Esophagus mucosa (tissue), 1 donor: ENCODE data around the gene A2M. TPM values are rescaled to one million over a fixed set of nuclear protein-coding genes. Genes with fewer than 3 reads are reported as not detected.
"Not testable (repeated sequence)": the region's sequence is repeated elsewhere in the genome, so short reads cannot be mapped to it uniquely, and the experiment has no call there.

Experiments
- ATAC-seq: fragments of 200-7000 bp; cut with Tn5 transposase; one replicate; pipeline ENCODE4 v1.9.1; 2020
- total RNA-seq: library from RNA; stranded (reverse); gene quantifications from one replicate; pipeline ENCODE4 v1.2.4, GENCODE V29; 2023
- donor health status: DM: yes; HTN: yes; CAD: no.

Gene A2M
- 86.9 TPM for total RNA-seq

DNA sequence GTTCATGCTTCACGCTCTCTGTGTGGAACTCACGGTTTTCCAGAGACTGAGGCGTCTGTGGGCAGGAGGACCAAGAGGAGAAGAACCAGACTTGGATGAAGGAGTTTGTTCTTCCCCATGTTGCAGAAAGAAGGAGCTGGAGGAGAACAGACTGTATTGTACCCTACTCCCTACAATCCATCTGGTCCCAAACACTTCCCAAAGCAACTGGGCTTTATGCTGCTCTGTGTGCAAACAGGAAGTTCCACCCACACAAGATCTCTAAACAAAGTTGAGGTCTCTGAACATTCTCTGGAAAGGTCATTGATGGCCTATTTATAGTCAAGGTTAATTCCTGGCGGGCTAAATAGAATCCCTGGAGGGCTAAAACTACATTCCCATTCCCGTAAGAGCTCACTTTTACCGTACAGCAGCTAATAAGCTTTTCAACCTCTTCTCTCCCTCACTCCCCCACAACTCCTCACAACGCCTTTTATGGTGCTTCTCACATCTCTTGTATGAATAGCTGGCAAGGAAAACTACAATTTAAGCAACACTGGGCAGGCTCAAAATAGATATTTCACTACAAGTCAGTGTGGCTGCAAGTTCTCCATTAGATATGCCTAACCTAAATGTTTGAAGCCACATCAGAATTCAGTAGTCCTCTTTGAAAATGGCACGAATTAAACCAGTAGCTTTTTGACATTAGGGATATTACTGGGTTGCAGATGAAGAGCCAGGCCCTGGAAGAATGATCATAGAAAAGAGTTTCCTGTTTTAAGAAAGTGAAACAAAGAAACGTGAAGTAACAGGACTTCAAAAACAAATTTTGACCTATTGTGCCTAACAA is at the start of gene A2M:
Gene A2M, minus strand, starts transcription at position 189 of the 829 bp plus-strand sequence. Its CDS starts 70 bp downstream, at position 119.
- peak; percentile 63 for ATAC-seq

DNA sequence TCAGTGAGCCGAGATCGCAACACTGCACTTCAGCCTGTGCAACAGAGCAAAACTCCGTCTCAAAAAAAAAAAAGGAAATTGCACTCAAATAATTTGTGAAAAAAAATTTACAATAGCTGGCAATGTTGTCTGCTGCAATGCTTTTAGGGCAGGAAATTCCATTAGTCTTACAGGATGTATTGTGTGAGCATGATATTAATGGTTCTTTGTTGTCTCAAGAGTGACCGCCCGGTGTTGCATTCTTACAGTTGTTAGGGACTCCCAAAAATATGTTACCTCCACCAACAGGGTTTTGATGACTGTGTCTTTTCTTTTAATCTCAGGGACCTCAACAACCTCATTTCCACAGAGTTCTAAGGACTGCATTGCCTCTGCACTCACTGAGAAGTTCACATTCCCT is 47.7 kb upstream of the A2M start:
- ATAC-seq, result no peak

DNA sequence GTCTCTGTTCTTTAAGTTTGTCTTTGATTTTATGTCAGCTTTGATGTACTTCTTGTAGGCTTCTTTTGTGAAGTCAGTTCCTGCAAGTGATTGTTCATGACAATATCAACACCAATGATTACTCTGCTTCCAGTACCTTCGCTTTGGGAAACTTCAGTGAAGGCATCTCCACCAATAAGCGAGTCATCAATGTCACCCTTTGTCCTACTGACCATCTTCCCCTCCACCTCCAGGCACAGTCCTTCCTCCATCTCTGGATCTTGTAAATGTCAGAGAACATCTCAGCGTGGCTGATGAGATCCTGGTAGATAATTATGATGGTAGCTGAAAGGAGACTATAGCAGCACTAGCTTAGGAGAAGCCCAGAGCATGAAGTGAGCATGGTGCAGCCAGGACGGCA is 40.4 kb upstream of the A2M start:
- ATAC-seq, result no peak

DNA sequence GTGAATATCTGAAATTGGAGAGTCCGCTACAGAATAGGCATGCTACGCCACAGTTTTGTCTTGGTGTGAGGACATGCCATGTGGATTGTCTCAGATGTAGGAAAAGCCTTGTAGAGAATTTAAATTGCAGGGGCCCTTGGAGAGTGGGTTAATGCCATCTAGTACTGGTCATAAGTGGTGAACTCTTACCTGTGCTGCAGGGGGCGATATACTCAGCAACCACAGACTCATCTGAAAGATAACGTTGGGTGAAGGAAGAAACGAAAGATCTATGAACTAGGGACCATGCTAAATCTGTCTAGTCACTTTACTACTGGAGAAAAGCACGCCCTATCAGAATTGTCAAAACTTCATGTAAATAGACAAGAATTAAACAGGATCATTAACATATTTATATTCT is 33.7 kb upstream of the A2M start:
- ATAC-seq, result peak; percentile 22

DNA sequence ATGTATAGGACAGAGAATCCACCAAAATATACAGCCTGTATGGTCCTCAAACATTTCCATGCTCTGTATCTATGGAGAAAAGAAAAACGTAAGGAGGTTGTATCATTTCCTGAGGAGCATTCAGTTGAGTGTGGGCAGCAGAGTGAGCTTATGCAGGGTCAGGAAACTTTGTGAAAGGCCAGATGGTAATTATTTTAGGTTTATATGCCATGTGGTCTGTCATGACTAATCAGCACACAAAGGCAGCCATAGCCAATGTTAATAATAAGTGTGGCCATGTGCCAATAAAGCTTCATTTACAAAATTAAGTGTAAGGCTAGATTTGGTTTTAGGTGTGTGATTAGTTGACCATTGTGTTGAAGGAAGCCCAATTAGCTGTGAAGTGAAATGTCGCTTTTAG is 33.2 kb upstream of the A2M start:
- ATAC-seq, result no peak

DNA sequence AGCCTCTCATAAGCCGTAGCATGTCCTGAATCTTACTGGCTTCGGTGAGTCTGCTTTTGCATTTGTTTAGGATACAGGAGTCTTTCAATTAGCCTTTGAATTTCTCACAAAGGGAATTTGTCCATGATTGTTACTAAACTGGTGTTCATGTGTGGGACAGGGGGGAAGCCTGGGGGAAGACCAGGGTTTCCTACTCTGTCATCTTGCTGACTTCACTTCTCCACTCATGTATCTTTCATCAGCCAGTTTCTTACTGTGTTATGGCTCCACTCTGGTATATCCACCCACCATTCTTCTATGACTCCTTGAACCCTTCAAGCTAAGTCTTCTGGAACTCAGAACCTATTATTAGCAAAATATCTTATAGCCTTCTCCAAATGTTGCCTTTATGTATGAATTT is 31.7 kb upstream of the A2M start:
- ATAC-seq, result no peak

DNA sequence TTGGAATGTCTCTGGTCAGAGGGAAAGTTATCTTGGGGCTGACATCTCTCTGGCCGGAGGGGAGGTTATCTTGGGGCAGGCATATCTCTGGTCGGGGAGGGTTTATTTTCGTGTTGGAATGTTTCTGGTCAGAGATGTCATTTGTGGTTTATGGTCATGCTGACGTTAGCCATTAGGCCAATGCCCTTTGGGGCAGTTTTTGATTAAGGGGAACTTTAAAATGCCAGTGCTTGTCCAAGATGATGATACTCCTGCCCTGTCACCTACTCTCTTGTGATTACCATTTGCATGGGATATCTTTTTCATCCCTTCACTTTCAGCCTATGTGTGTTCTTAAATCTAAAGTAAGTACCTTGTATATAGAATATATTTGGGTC is 29.0 kb upstream of the A2M start:
- ATAC-seq, result no peak

DNA sequence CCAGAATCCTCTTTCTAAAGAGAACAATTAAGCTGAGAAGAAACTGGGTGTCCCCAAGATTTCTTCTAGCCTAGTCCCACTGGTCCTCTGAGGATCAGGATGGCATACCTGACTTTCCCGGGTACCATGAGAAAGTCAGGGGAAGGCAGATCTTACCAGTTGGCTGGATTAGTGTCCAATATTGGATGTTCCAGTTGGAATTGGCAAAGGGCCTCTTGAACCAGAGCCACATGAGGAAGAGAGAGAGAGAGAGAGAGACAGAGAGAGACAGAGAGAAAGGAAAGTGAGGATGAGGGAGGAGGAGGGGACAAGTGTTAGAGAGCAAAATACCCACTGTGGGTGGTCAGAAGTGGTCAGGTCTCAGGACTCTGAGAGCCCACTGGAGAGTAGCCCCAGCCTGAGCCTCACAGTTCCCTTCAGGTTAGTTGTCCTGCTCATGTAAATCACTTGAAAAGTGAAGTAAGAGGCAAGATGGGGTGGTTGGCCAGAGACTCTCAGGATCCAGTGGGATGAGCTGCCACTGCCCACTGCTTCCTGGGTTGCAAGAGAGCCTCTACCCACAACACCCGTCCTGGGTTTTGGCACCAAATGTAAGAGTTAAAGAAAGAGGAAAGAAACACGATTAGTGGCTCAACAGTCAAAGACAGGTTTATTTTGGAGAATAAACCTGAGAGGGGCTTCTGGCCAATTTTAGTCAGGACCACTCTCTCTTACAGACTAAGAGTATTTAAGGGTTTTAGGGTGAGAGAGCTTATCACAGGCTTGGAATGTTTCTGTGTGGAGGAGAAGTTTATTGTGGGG is 28.4 kb upstream of the A2M start:
- ATAC-seq, result no peak

DNA sequence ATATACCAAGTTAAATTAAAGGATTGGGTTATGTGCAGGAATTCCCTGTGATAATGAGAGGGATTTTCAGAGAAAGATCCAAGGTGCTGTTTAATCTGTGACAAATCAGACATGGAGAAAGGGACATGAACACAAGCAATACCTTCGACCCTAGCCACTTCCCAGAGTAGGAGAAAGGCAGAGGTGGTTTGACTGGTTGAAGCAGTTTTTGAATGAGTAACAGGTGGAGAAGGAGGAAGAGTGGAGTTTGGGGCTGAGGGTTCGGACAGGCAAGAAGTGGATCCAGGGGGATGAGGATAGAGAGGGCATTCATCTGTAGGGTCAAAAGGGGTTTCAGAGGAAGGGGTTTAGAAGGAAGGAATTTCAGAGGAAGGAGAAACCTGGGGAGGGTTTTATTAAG is 27.4 kb upstream of the A2M start:
- peak; percentile 68 for ATAC-seq

DNA sequence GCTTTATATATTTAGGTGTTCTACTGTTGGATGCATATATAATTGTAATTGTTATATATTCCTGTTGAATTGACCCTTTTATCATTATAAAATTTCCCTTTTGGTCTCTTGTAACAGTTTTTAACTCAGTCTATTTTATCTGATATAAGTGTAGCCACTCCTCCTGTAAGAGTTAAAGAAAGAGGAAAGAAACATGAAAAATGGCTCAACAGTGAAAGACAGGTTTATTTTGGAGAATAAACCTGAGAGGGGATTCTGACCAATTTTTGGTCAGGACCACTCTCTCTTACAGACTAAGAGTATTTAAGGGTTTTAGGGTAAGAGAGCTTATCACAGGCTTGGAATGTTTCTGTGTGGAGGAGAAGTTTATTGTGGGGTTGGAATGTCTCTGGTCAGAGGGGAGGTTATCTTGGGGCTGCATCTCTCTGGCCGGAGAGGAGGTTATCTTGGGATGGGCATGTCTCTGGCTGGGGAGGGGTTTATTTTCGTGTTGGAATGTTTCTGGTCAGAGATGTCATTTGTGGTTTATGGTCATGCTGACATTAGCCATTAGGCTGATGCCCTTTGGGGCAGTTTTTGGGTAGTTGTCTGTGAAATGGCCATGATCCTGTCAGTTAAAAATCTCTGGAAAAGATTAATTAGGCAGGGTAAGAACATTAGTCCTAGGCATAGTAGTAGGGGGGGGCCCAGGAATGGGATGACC is 24.0 kb upstream of the A2M start:
- ATAC-seq, result not testable (repeated sequence)

DNA sequence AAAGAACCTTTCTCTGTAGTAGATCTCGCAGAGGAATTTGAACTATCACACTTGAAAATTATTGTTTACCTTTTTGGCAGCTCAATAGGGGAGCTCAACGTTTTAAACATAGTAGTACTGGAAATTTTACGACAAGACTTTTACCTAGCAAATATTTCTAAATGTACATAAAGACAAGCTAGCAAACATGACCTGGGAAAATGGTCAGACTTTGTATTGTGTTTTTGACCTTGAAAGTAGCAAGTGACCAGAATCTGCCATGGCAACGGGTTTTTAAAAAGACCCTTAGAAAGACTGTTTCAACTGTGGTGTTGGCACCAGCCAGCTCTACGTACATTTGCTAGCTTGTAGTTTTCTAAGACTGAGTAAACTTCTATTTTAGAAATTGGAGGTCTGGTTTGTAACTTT is 20.2 kb upstream of the A2M start:
- no peak for ATAC-seq

DNA sequence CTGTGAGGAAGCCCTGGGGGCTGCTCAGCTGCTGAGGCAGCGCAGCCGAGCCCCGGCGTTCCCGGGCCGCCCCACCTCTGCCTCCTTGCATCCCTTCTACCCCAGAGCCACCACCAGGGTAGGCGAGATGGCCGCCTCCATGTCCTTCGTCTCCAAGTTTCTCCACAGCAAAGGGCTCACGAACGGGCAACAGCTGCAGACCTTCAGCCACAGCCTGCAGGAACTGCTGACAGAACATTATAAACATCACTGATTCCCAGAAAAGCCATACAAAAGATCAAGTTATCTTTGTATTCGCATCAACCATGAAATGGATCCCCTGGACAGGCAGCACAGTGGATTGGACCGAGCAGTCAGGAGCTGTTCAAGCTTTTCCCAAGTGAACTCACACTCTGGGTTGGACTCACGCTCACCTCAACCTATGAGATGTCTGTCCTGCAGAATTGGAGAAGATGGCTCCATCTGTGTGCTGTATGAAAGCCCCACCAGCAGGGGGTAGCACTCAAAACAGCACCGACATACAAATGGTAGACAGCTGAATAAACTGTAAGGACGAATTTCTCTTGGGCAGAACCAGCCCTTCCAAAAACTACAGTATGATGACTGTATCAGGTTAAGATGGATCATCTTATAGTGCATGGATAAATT is 19.4 kb upstream of the A2M start:
- ATAC-seq, result peak; percentile 58

DNA sequence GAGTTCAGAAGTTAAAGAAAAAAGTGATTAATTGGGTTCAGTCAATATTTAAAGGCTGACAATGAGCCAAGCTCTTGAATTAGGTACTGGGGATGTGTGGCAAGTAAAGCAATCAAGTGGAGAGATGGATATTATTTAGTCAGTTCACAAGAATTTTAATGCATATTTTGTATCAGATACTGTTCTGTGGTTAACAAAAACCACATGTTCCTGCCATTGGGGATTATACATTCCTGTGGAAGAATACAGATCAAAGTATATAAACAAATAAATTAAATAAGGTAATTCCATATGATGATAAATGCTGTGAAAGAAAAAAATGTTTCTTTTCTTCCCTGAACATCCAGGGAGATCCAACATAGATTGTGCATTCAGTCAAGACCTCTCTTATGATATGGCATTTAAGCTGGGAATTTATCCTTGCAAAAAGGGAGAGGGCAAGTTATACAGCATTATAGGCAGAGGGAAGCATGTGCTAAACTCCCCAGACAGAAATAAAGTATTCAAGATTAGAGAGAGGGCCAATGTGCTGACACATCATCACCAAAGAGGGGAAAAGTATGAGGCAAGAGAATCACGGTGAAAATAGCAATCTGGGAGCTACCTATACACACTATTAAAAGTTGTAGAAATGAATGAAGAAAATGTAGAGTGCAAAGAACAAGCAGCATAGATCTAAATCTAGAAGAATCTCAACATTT is 17.6 kb upstream of the A2M start:
- ATAC-seq, result no peak

DNA sequence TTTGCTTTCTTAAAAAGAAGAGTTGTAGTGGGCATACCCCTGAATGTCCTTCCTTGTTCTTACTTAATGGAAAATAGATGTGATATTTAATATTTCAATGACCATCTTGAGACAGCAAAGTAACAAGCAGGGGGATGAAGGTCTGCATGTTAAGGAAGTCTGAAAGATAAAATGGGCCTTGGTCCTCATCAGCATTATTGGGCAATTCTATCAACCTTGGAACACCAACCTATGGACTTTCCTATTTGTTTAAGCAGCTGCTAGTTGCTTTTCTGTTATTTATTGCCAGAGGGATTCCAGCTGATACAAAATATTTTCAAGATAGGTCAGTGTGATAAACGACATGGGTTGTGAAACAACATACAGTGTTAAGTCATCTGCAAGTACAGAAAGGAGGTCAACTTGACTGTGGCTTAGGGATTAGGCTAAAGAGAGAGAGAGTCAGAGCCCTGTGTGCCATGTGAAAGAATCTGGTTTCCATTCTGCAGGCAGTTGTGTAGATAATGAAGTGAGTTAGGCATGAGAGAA is 16.4 kb upstream of the A2M start:
- ATAC-seq, result no peak

DNA sequence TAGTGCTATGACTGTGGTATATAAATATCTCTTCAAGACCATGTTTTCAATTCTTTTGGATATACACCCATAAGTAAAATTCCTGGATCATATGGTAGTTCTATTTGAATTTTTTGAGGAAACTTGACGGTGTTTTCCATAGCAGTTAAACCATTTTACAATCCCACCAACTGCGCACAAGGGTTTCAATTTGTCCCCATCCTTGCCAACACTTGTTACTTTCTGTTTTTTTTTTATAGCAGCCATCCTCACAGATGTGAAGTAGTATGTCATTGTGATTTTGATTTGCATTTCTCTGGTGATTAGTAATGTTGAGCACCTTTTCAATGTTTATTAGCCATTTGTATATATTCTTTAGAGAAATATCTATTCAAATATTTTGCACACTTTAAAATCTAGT is 14.5 kb upstream of the A2M start:
- no peak for ATAC-seq

DNA sequence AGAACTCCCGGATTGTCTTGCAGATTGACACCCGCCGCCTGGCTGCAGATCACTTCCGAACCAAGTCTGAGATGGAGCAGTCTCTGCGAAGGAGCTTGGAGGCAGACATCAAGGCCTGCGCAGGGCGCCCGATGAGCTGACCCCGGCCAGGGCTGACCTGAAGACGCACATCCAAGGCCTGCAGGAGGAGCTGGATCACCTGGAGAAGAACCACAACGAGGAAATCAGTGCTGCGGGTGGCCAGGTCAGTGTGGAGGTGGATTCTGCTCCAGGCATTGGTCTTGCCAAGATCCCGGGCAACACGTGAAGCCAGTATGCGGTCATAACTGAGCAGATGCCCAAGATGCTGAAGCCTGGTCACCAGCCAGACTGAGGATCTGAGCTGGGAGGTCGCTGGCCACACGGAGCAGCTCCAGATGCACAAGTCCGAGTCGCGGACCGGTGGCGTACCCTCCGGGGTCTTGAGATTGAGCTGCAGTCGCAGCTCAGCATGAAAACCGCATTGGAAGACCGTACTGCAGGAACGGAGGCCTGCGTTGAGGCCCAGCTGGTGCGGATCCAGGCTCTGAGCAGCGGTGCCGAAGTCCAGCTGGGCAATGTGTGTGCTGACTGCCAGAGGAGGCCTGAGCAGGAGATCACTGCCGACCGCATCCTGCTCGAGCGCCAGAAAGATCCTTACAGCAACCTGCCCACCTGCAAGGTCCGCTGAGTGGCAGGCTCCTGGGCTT is 12.4 kb upstream of the A2M start:
- ATAC-seq, result no peak

DNA sequence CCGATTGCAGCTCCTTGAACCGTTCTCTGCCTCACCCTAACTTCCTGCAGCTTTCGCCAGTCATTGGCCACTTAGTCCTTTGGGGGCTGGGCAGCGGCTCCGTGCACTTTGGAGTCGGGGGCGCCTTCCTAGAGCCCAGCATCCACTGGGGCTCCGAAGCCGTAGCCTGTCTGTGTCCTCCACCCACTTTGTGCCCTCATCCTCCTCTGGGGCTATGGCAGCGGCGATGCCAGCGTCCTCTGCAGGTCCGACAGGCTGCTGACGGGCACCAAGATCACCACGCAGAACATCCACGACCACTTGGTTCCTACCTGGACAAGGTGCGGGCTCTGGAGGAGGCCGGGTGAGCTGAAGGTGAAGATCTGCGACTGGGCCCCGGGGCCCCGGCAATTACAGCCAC is 11.8 kb upstream of the A2M start:
- ATAC-seq, result no peak

DNA sequence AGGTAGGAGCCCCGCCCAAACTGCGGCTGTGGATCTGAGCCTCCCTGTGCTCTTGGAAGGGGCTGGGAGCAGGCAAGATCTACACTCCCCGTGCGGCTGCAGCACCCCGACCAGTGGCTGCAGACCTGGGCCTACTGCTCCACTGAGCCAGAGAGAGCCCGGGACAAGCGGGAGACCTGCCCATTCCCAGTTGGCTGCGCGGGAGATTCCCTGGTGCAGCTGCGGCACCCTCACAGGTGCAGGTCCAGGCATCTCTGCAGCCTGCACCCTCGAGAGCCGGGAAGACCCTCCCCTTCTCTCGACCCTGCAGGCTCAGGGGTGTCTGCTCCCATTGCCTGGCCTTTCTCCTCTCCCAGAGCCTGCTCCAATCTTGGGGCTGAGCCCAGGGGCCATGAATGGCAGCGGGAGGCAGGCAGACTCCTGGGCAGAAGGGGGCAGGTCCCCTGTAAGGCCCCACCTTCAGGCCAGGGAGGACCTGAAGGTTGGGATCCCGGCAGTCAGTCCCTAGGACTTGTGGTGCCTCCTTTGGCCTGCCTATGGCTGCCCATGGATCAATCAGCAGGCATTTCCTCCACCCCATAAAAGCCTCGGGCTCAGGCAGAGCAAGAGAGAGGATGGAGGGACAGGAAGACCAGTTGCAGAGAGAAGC is 8.8 kb upstream of the A2M start:
- ATAC-seq, result no peak

DNA sequence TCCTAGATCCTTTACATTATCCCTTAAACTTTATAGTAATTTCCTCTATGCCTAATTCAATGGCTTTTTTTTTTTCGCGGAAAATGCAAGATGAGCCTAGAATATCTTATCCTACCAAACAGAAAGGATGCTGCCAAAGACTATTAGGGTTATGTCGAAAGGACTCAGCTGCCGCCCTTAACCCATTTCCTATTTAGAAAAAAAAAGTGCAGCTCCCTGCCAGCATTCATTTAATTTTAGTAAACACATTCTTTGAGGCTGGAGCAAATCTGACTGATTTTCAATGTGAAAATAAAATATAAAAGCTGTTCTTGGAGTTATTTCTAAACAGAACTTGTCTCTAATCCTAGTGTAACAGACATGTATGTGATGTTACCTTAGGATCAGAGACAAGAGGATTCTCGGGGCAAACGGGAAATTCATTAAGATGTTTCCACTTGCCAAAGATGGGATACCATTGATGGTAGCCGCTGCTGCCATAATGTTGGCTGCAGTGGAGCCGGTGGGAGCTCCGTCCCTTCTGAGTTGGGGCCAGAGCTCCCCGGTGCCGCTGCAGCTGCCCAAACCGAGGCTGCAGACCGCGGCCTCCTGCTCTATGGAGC is 8.2 kb upstream of the A2M start:
- ATAC-seq, result no peak

DNA sequence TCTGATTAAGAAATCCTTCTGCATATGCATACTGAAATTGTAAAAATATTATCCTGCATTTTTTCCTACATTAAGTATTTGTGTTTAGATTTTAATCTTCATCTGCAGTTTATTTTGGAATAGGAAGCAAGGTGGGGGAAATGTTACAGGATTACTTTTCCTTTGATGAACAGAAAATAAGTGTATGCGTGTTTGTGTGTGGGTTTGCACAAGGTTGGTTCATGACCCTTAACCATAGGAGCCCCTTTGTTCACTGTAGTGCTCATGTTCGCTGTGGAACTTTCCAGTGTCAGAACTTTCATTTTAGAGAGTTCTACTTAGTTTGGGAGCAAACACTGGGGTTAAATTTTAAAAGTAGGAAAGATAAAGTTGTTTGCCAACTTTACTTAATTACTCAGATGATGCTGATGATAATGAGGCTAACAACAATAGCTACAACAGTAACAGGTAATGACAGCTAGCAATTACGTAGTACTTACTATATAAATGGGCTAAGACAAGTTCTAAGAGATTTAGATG is 6.4 kb upstream of the A2M start:
- ATAC-seq, result no peak
